Measurements from ENCODE around the gene TBC1D17. TPM values are rescaled to one million over a fixed set of nuclear protein-coding genes. Genes with fewer than 3 reads are reported as not detected.
A peak's percentile ranks its signal among the peaks of the same experiment; 100 is the strongest.

The TBC1D17 gene
- total and polyA plus RNA-seq, 7 experiments from 2014 or later = 11.6 to 106 (median 50.7) TPM

- no peak for DNase-seq
- CTCF ChIA-PET = no interaction called here
- Mint-ChIP-seq H3K9me3 (no peaks in the 10 kb centered on the region), H3K4me3 (peak overlapping the region in 1 of 10 donors; percentile 34), H3K36me3 (peaks cover 0 to 2% (median 0%) of the 10 kb centered on the region in 5 donors), H3K27me3 (no peaks in the 10 kb centered on the region), H3K27ac (peak overlapping the region in 3 of 9 donors; percentile 69 to 96 (median 79)), H3K4me1 (peaks cover 15 to 46% (median 23%) of the 10 kb centered on the region in 7 donors)
- no peak overlapping the region for H3K27ac ChIP-seq (ENCODE audit: low read depth, low read length)
- intact Hi-C loops (cut with micrococcal nuclease) = loop anchor here in 1 of 2 donors (2.0 kb wide), 1 partner anchor 15 kb away; no protein-coding TSS in a partner anchor
- H3K4me3 ChIP-seq (ENCODE audit: low read length) = no peak overlapping the region
- H3K27me3 ChIP-seq (ENCODE audit: control insufficient read depth in 2 of 2, insufficient read depth in 2 of 2, low read length in 2 of 2) = no peaks in the 10 kb centered on the region
- H3K36me3 ChIP-seq (ENCODE audit: control insufficient read depth in 2 of 3, insufficient read depth in 3 of 3, low read length in 3 of 3) = no peaks in the 10 kb centered on the region
- POLR2A ChIA-PET = interaction anchor here (0.8 to 2.2 kb wide), 5 partner anchors 12 to 34 kb away, joined by 3 to 8 read pairs (median 5); partner anchors contain the start of genes AKT1S1, ATF5, NUP62 and TBC1D17
- H3K4me1 ChIP-seq (ENCODE audit: control insufficient read depth in 2 of 2, insufficient read depth in 2 of 2, low read length in 2 of 2) = peaks cover 18 to 19% of the 10 kb centered on the region in 2 donors
- no peaks in the 10 kb centered on the region for H3K9me3 ChIP-seq (ENCODE audit: control insufficient read depth in 2 of 3, low read length in 3 of 3)
- ATAC-seq = no peak
Observed at GRCh38 chr19:49895566-49896297, 18.2 kb downstream of the TBC1D17 start.

GRCh38 chr19:49896863-49897621 is 19.5 kb downstream of the TBC1D17 start, which contains the start of gene IL4I1:
IL4I1 (minus strand) TSS chr19:49896887; CDS start chr19:49896160, 727 bp downstream.
- H3K9me3 ChIP-seq (ENCODE audit: control insufficient read depth in 2 of 3, low read length in 3 of 3) = no peaks in the 10 kb centered on the region
- H3K9me3 Mint-ChIP-seq = no peaks in the 10 kb centered on the region
- peaks cover 15 to 41% (median 23%) of the 10 kb centered on the region in 7 donors for H3K4me1 Mint-ChIP-seq
- no peaks in the 10 kb centered on the region for H3K36me3 ChIP-seq (ENCODE audit: control insufficient read depth in 2 of 3, insufficient read depth in 3 of 3, low read length in 3 of 3)
- H3K27ac Mint-ChIP-seq = peak within 1 kb of the TSS; percentile 79 to 97 (median 91)
- peak within 1 kb of the TSS; percentile 56 for H3K27ac ChIP-seq (ENCODE audit: low read depth, low read length)
- H3K4me3 ChIP-seq (ENCODE audit: low read length) = peak within 1 kb of the TSS; percentile 36
- no peaks in the 10 kb centered on the region for H3K27me3 ChIP-seq (ENCODE audit: control insufficient read depth in 2 of 2, insufficient read depth in 2 of 2, low read length in 2 of 2)
- DNase-seq (peak in 8 of 9 donors; percentile 15 to 62 (median 38)), ATAC-seq (peak; percentile 72)
- ChIA-PET CTCF (no interaction called here), POLR2A (interaction anchor here (1.0 to 2.2 kb wide), 5 partner anchors 22 to 36 kb away, joined by 3 to 8 read pairs (median 4); partner anchors contain the start of genes ATF5 and NUP62)
- peaks cover 0 to 2% (median 0%) of the 10 kb centered on the region in 5 donors for H3K36me3 Mint-ChIP-seq
- peaks cover 18 to 19% of the 10 kb centered on the region in 2 donors for H3K4me1 ChIP-seq (ENCODE audit: control insufficient read depth in 2 of 2, insufficient read depth in 2 of 2, low read length in 2 of 2)
- H3K27me3 Mint-ChIP-seq = no peaks in the 10 kb centered on the region
- H3K4me3 Mint-ChIP-seq = peak within 1 kb of the TSS; percentile 26 to 81 (median 74)
- intact Hi-C loops (cut with micrococcal nuclease) = loop anchor here (1.0 to 2.0 kb wide), 4 partner anchors 14 to 128 kb away; partner anchors contain the start of genes ATF5 (in 2 of the 2), NUP62 (in 2 of the 2), AKT1S1 (in 1 of the 2) and TBC1D17 (in 1 of the 2)

GRCh38 chr19:49904136-49904535 is 26.6 kb downstream of the TBC1D17 start:
- Mint-ChIP-seq H3K4me3 (no peak overlapping the region), H3K36me3 (peaks cover 0 to 18% (median 3%) of the 10 kb centered on the region in 5 donors), H3K9me3 (no peaks in the 10 kb centered on the region), H3K4me1 (peaks cover 0 to 35% (median 5%) of the 10 kb centered on the region in 7 donors), H3K27ac (peak overlapping the region in 1 of 9 donors; percentile 55), H3K27me3 (no peaks in the 10 kb centered on the region)
- H3K27me3 ChIP-seq (ENCODE audit: control insufficient read depth in 2 of 2, insufficient read depth in 2 of 2, low read length in 2 of 2) = no peaks in the 10 kb centered on the region
- no peak for DNase-seq
- no peak overlapping the region for H3K4me3 ChIP-seq (ENCODE audit: low read length)
- no peaks in the 10 kb centered on the region for H3K4me1 ChIP-seq (ENCODE audit: control insufficient read depth in 2 of 2, insufficient read depth in 2 of 2, low read length in 2 of 2)
- ChIA-PET POLR2A (interaction anchor here (1.4 kb wide), 1 partner anchor 25 kb away, joined by 3 read pairs; the partner anchor contains the start of genes ATF5 and NUP62), CTCF (no interaction called here)
- no peak for ATAC-seq
- no peaks in the 10 kb centered on the region for H3K9me3 ChIP-seq (ENCODE audit: control insufficient read depth in 2 of 3, low read length in 3 of 3)
- intact Hi-C loops (cut with micrococcal nuclease) = no loop called here
- no peak overlapping the region for H3K27ac ChIP-seq (ENCODE audit: low read depth, low read length)
- peaks cover 0 to 23% (median 0%) of the 10 kb centered on the region in 3 experiments for H3K36me3 ChIP-seq (ENCODE audit: control insufficient read depth in 2 of 3, insufficient read depth in 3 of 3, low read length in 3 of 3)

GRCh38 chr19:49906879-49907564 is 29.5 kb downstream of the TBC1D17 start:
- no peaks in the 10 kb centered on the region for H3K4me1 ChIP-seq (ENCODE audit: control insufficient read depth in 2 of 2, insufficient read depth in 2 of 2, low read length in 2 of 2)
- H3K27ac ChIP-seq (ENCODE audit: low read depth, low read length) = no peak overlapping the region
- POLR2A ChIA-PET = no interaction called here

GRCh38 chr19:49907745-49908446 is 30.4 kb downstream of the TBC1D17 start:
- H3K27ac ChIP-seq (ENCODE audit: low read depth, low read length) = no peak overlapping the region
- H3K27me3 Mint-ChIP-seq = no peaks in the 10 kb centered on the region
- intact Hi-C loops (cut with micrococcal nuclease) = no loop called here
- ATAC-seq (no peak), DNase-seq (no peak)
- no peak overlapping the region for H3K4me3 ChIP-seq (ENCODE audit: low read length)
- no peaks in the 10 kb centered on the region for H3K4me1 ChIP-seq (ENCODE audit: control insufficient read depth in 2 of 2, insufficient read depth in 2 of 2, low read length in 2 of 2)
- peaks cover 16 to 54% (median 18%) of the 10 kb centered on the region in 7 donors for H3K4me1 Mint-ChIP-seq
- H3K36me3 ChIP-seq (ENCODE audit: control insufficient read depth in 2 of 3, insufficient read depth in 3 of 3, low read length in 3 of 3) = peaks cover 0 to 43% (median 0%) of the 10 kb centered on the region in 3 experiments
- H3K27ac Mint-ChIP-seq = no peak overlapping the region
- no peaks in the 10 kb centered on the region for H3K9me3 Mint-ChIP-seq
- H3K27me3 ChIP-seq (ENCODE audit: control insufficient read depth in 2 of 2, insufficient read depth in 2 of 2, low read length in 2 of 2) = no peaks in the 10 kb centered on the region
- no peak overlapping the region for H3K4me3 Mint-ChIP-seq
- ChIA-PET POLR2A (interaction anchor here (0.8 kb wide), 1 partner anchor 22 kb away, joined by 3 read pairs; no protein-coding TSS in a partner anchor), CTCF (interaction anchor here (0.5 kb wide), 1 partner anchor 1485 kb away, joined by 6 read pairs; no protein-coding TSS in a partner anchor)
- peaks cover 0 to 22% (median 4%) of the 10 kb centered on the region in 5 donors for H3K36me3 Mint-ChIP-seq
- no peaks in the 10 kb centered on the region for H3K9me3 ChIP-seq (ENCODE audit: control insufficient read depth in 2 of 3, low read length in 3 of 3)

More at GRCh38 chr19:49906879-49907564, 29.5 kb downstream of the TBC1D17 start:
- CTCF ChIA-PET = no interaction called here
- intact Hi-C loops (cut with micrococcal nuclease) = no loop called here
- ATAC-seq (no peak), DNase-seq (no peak)
- Mint-ChIP-seq H3K27me3 (no peaks in the 10 kb centered on the region), H3K4me3 (no peak overlapping the region), H3K9me3 (no peaks in the 10 kb centered on the region), H3K4me1 (peaks cover 11 to 48% (median 17%) of the 10 kb centered on the region in 7 donors), H3K27ac (peak overlapping the region in 4 of 9 donors; percentile 6 to 62 (median 18)), H3K36me3 (peaks cover 0 to 22% (median 3%) of the 10 kb centered on the region in 5 donors)
- Histone ChIP-seq H3K36me3 (ENCODE audit: control insufficient read depth in 2 of 3, insufficient read depth in 3 of 3, low read length in 3 of 3) (peaks cover 0 to 38% (median 0%) of the 10 kb centered on the region in 3 experiments), H3K9me3 (ENCODE audit: control insufficient read depth in 2 of 3, low read length in 3 of 3) (no peaks in the 10 kb centered on the region), H3K4me3 (ENCODE audit: low read length) (no peak overlapping the region), H3K27me3 (ENCODE audit: control insufficient read depth in 2 of 2, insufficient read depth in 2 of 2, low read length in 2 of 2) (no peaks in the 10 kb centered on the region)
